Measurements from ENCODE around the gene CYGB.

Gene CYGB

DNA sequence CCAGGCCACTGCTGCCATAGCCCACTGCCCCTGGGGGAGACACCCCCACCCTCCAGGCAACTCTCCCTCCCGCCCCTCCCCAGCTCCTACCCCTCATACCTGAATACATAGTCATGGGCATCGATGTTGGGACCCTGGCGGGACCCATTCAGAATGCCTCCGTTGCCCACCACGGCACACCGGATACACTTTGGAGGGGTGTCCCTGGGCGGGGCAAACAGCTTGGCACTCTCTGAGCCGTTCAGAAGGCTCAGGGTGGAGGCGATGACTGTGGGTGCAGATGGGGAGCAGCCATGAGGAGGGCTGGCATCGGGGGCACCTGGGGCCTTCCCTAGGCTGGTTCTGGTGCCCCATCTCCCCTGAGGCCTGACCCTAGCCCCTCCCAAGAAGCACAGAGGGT is 35.6 kb upstream of the CYGB start:
- TF ChIP-seq, protein P1, sequence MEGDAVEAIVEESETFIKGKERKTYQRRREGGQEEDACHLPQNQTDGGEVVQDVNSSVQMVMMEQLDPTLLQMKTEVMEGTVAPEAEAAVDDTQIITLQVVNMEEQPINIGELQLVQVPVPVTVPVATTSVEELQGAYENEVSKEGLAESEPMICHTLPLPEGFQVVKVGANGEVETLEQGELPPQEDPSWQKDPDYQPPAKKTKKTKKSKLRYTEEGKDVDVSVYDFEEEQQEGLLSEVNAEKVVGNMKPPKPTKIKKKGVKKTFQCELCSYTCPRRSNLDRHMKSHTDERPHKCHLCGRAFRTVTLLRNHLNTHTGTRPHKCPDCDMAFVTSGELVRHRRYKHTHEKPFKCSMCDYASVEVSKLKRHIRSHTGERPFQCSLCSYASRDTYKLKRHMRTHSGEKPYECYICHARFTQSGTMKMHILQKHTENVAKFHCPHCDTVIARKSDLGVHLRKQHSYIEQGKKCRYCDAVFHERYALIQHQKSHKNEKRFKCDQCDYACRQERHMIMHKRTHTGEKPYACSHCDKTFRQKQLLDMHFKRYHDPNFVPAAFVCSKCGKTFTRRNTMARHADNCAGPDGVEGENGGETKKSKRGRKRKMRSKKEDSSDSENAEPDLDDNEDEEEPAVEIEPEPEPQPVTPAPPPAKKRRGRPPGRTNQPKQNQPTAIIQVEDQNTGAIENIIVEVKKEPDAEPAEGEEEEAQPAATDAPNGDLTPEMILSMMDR (conservative IDR thresholded peaks at IDR 0.05; ENCODE audit: low read depth, low read length) = no peak
- no peak for DNase-seq (ENCODE audit: low read depth)
- no peak overlapping the region for H3K4me3 ChIP-seq (ENCODE audit: low read length)

DNA sequence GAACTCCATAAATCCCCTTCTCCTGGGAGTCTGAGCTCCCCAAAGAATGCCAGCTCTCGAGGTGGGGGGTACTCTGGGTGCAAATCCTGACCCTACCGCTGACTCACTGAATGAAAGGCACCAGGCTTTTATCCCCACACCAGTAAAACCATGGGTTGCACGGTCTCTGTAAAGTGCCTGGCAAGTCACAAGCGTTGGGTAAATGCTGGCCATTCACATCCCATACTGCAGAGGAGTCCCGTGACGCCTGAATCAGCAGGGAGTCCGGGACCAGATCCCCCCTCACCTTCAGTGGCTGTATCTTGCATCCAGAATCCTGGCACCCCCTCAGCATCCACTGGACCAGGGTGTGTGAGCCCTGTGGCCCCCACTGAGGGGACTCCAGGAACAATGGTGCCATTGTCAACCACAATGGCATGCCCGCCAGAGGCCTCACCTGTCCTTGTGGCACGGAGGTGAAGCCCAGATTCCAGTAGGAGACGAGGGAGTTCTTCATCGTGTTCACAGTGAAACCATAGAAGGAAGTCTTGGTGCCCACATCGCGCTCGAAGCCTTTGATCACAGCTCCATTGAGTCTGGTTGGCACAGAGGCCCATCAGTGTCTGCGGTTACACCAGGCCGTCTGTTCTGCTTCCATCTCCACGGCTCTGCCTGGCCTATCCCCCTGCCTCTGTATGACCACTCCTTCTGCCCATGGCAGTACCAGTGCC is 34.8 kb upstream of the CYGB start:
- no peak overlapping the region for H3K4me3 ChIP-seq (ENCODE audit: low read length)
- DNase-seq (ENCODE audit: low read depth) = no peak
- TF ChIP-seq, protein P1 (conservative IDR thresholded peaks at IDR 0.05; ENCODE audit: low read depth, low read length) = no peak

DNA sequence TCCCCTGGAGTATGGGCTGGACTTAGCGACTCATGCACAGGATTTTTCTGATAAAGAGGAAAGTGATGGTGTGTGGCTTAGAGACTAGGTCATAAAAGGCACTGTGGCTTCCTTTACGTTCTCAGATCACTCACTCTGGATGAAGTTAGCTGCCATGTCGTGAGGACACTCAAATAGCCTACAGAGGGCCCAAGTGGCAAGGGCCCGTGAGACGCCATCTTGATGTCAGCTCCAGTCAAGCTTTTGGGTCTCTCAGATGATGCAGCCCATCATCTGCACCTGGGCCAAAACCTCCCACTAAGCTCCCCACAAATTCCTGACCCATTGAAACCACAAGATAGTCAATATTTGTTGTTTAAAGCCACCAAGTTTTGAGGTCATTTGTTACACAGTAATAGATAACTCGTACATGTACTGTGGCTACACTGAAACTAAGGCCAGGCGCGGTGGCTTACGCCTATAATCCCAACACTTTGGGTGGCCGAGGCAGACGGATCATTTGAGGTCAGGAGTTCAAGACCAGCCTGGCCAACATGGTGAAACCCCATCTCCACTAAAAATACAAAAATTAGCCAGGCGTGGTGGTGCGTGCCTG is 33.5 kb upstream of the CYGB start:
- H3K4me3 ChIP-seq (ENCODE audit: low read length) = no peak overlapping the region
- no peak for DNase-seq (ENCODE audit: low read depth)
- TF ChIP-seq, protein P1 (conservative IDR thresholded peaks at IDR 0.05; ENCODE audit: low read depth, low read length) = no peak

DNA sequence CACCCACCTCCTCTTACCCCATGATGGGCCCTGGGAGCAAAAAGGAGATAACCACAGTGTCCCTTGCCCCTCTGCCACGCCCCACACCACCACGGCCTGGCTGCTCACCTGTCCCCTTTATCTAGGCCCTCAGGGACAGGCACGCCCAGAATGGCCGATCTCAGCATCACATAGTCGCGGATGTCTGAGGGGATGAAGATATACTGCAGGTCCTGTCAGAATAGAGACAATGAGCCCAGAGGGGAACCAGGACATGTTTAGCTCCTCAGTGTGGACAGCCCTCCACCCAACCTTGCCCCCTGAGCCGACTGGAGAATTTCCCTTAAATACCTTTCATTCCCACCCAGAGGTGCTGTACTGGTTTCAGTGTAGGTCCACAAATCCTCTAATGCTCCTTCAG is 32.9 kb upstream of the CYGB start:
- TF ChIP-seq, protein P1 (conservative IDR thresholded peaks at IDR 0.05; ENCODE audit: low read depth, low read length) = no peak
- no peak for DNase-seq (ENCODE audit: low read depth)
- no peak overlapping the region for H3K4me3 ChIP-seq (ENCODE audit: low read length)

DNA sequence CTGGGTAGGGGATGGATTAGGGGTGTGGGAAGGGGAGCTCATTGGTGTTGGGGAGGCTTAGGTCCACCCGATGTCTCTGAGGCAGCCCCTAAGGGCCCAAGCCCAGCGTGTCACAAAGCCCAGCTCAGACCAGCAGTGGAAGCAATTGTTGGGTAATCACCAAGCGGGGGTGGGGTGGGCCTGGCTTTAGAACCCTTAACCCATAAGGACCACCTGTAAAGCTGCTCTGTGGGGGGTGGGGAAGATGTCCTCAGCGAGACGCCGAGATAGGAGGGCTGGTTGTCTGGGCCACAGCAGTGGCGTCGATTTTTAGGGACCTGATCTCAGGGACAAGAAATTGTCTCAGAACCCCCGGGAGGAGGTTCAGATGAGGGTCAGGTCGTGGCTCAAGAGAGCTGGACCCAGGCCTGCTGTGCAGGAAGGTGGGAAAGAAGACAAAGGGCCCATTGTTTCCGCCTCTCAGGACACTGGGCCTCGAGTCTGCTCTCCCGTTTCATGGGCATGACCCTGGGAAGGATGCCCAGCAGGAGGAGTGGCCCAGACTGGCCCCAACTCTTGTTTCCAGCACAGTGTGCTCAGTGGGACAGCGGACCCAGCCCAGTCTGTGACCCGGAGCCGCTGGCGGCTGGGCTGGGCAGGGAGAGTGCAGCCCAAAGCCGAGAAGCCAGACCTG is 32.2 kb upstream of the CYGB start:
- no peak overlapping the region for H3K4me3 ChIP-seq (ENCODE audit: low read length)
- no peak for DNase-seq (ENCODE audit: low read depth)
- TF ChIP-seq, protein P1 (conservative IDR thresholded peaks at IDR 0.05; ENCODE audit: low read depth, low read length) = no peak

DNA sequence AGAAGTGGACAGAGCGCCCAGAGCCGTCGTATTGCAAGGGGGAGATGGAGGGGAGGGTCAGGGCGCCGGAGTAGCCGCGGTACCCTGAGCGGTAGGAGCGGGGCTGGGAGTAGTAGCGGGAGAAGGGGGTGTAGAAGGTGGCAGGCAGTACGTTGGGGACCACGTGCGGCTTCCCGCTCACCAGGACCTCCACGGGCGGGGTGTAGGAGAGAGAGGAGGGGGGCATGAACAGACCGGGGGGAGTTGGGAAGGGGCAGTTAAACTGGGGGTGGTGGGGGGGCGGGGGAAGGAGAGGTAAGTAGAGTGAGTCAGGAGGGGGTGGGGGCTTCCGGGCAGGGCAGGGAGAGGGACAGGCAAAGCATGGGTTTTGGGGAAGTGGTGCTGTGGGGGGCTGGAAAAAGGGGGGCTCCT is 31.3 kb upstream of the CYGB start:
- H3K4me3 ChIP-seq (ENCODE audit: low read length) = no peak overlapping the region
- DNase-seq (ENCODE audit: low read depth) = no peak
- TF ChIP-seq, protein P1 (conservative IDR thresholded peaks at IDR 0.05; ENCODE audit: low read depth, low read length) = no peak
